Hepatocyte (in vitro differentiated cells): ENCODE data around the gene MTCP1.

Experiments used
- CTCF ChIP-seq: fragments of 200-600 bp; sonication (generic); IDR thresholded peaks from 2 replicates; pipeline ENCODE4 v1.5.1; 2016; ENCODE audit warnings: antibody characterized with exemption, mild to moderate bottlenecking; ENCODE audit not compliant: poor library complexity
- EZH2 ChIP-seq: fragments of 200-600 bp; sonication (generic); IDR thresholded peaks from 2 replicates; pipeline ENCODE4 v1.6.1; 2016; ENCODE audit warnings: antibody characterized with exemption, mild to moderate bottlenecking, borderline replicate concordance
- EZH2phosphoT487 ChIP-seq: fragments of 200-600 bp; sonication (generic); IDR thresholded peaks from one replicate; pipeline ENCODE4 v1.6.1; 2018; ENCODE audit warnings: antibody characterized with exemption, mild to moderate bottlenecking, low read depth, moderate library complexity; ENCODE audit not compliant: unreplicated experiment, severe bottlenecking

- no peak for TF ChIP-seq CTCF
- TF ChIP-seq EZH2phosphoT487 = no peak
- no peak for TF ChIP-seq EZH2
Measured at GRCh38 chrX:155026420-155026726, 44.6 kb downstream of the MTCP1 start.
